Measurements from ENCODE around the gene WNT3. TPM values are rescaled to one million over a fixed set of nuclear protein-coding genes. Genes with fewer than 3 reads are reported as not detected.

WNT3 gene
- total RNA-seq, 1 experiment from 2014 or later: 8.8 TPM

DNA sequence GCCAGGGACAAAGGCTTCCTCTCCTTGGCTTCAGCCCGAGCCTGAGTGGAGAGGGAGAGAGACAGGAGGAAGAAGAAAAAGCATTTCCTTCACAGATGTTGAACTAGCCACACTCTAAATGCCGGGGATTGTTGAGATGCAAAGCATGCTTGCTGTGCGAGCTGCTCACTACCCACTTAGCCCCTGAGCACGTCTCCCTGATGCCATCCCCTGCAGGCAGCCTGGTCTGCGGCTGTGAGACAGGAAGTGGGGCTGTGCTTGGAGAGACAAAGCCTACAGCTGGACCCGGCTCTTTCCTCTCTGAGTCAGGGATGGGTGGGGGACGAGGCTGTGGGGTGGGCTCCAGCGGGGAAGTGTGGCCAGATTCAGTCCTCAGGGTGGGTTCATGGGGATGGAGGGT lies 46.6 kb upstream of the WNT3 start:
- TF ChIP-seq, protein P1, sequence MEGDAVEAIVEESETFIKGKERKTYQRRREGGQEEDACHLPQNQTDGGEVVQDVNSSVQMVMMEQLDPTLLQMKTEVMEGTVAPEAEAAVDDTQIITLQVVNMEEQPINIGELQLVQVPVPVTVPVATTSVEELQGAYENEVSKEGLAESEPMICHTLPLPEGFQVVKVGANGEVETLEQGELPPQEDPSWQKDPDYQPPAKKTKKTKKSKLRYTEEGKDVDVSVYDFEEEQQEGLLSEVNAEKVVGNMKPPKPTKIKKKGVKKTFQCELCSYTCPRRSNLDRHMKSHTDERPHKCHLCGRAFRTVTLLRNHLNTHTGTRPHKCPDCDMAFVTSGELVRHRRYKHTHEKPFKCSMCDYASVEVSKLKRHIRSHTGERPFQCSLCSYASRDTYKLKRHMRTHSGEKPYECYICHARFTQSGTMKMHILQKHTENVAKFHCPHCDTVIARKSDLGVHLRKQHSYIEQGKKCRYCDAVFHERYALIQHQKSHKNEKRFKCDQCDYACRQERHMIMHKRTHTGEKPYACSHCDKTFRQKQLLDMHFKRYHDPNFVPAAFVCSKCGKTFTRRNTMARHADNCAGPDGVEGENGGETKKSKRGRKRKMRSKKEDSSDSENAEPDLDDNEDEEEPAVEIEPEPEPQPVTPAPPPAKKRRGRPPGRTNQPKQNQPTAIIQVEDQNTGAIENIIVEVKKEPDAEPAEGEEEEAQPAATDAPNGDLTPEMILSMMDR (IDR thresholded peaks at IDR 0.05; ENCODE audit: insufficient read depth in 1 of 2, low read depth in 1 of 2, low read length in 1 of 2, severe bottlenecking in 1 of 2, unreplicated experiment in 1 of 2): no peak
- CTCF ChIA-PET: interaction anchor here (0.6 kb wide), 1 partner anchor 79 kb away, joined by 3 read pairs; no protein-coding TSS in a partner anchor
- H3K4me3 Mint-ChIP-seq (ENCODE audit: unreplicated experiment): no peak overlapping the region
- H3K4me3 ChIP-seq (ENCODE audit: low read depth, low read length): no peak overlapping the region
- no peaks in the 10 kb centered on the region for H3K9me3 ChIP-seq
- peaks cover 2% of the 10 kb centered on the region for H3K4me1 Mint-ChIP-seq (ENCODE audit: low read depth, unreplicated experiment)
- intact Hi-C loops (cut with micrococcal nuclease; ENCODE audit: unreplicated experiment): no loop called here
- no TSS peak for BruUV-seq (replicated peaks)
- H3K9me3 Mint-ChIP-seq (ENCODE audit: unreplicated experiment): no peaks in the 10 kb centered on the region
- H3K36me3 ChIP-seq (ENCODE audit: control insufficient read depth, insufficient read depth, low read length): no peaks in the 10 kb centered on the region
- H3K27me3 Mint-ChIP-seq (ENCODE audit: insufficient read depth, unreplicated experiment): peaks cover 2% of the 10 kb centered on the region
- no peaks in the 10 kb centered on the region for H3K36me3 Mint-ChIP-seq (ENCODE audit: insufficient read depth, unreplicated experiment)
- DNase-seq: no peak
- H3K27me3 ChIP-seq (replicated peaks; ENCODE audit: control insufficient read depth, insufficient read depth, low read length): peaks cover 1% of the 10 kb centered on the region; the same call in 1 of the 2 replicates
- peaks cover 4% of the 10 kb centered on the region; the same call in 1 of the 2 replicates for H3K4me1 ChIP-seq
- H3K27ac Mint-ChIP-seq (ENCODE audit: unreplicated experiment): no peak overlapping the region
- POLR2A ChIA-PET: no interaction called here

DNA sequence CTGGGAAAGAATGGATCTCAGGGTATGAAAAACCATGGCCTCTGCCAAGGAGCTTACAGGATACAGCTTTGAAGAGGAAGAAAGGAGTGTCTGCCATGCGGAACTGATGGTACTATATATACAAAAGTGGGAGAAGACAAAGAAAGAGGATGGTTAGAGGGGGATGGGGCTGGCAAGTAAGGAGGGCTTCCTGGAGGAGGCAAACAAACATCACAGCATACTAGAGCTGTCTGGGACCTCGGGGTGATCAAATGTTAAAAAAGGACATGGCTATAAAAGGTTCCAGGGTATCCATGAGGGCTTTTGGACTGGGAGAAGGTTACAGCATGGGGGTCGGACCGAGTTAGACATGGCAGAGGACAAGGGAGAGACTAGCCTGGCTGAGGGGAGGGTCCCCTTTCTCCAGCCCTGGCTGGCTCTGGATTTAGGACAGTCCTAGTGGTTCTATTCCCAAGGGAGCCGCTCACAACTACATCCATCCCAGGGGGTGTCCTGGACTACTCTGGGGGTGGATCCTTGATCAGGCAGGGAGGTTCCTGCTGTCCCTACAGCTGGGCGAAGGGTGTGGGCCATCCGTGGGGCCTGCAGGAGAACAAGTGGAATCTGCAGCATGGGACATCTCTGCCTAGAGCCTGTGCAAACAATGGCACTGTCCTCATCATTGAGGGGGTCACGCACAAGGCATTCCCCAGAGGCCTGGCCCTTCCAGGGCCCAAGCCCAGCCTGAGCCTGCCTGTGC lies 45.1 kb upstream of the WNT3 start:
- Histone ChIP-seq H3K27me3 (replicated peaks; ENCODE audit: control insufficient read depth, insufficient read depth, low read length) (peaks cover 1% of the 10 kb centered on the region; the same call in 1 of the 2 replicates), H3K36me3 (ENCODE audit: control insufficient read depth, insufficient read depth, low read length) (no peaks in the 10 kb centered on the region), H3K4me1 (no peaks in the 10 kb centered on the region), H3K4me3 (ENCODE audit: low read depth, low read length) (no peak overlapping the region), H3K9me3 (no peaks in the 10 kb centered on the region)
- ChIA-PET POLR2A (no interaction called here), CTCF (no interaction called here)
- Mint-ChIP-seq H3K27ac (ENCODE audit: unreplicated experiment) (no peak overlapping the region), H3K4me1 (ENCODE audit: low read depth, unreplicated experiment) (peaks cover 12% of the 10 kb centered on the region), H3K27me3 (ENCODE audit: insufficient read depth, unreplicated experiment) (peaks cover 2% of the 10 kb centered on the region), H3K4me3 (ENCODE audit: unreplicated experiment) (no peak overlapping the region), H3K9me3 (ENCODE audit: unreplicated experiment) (no peaks in the 10 kb centered on the region), H3K36me3 (ENCODE audit: insufficient read depth, unreplicated experiment) (no peaks in the 10 kb centered on the region)
- no peak for DNase-seq
- TF ChIP-seq, protein P1 (IDR thresholded peaks at IDR 0.05; ENCODE audit: insufficient read depth in 1 of 2, low read depth in 1 of 2, low read length in 1 of 2, severe bottlenecking in 1 of 2, unreplicated experiment in 1 of 2): no peak
- intact Hi-C loops (cut with micrococcal nuclease; ENCODE audit: unreplicated experiment): no loop called here
- no TSS peak for BruUV-seq (replicated peaks)

DNA sequence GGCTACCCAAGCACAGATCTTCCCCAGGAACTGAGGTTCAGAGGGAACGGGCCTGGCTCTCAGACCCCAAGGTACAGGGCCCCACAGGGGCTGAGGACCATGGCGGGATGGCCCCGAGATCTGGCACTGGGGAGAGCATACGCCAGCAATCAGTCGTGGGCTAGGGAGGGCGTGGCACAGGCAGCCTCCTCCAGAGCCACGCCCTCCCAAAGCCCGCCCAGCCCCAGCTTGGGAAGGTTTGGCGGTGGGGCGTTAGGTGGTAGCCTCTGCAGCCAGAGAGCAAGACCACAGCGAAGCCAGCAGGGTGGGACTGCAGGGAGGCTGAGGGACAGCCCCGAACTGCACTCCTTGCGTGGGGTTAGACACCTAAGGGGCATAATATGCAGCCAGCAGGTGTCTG lies 44.5 kb upstream of the WNT3 start:
- TF ChIP-seq, protein P1 (IDR thresholded peaks at IDR 0.05; ENCODE audit: insufficient read depth in 1 of 2, low read depth in 1 of 2, low read length in 1 of 2, severe bottlenecking in 1 of 2, unreplicated experiment in 1 of 2): no peak
- Histone ChIP-seq H3K9me3 (no peaks in the 10 kb centered on the region), H3K27me3 (replicated peaks; ENCODE audit: control insufficient read depth, insufficient read depth, low read length) (peaks cover 1% of the 10 kb centered on the region; the same call in 1 of the 2 replicates), H3K4me3 (ENCODE audit: low read depth, low read length) (no peak overlapping the region), H3K36me3 (ENCODE audit: control insufficient read depth, insufficient read depth, low read length) (no peaks in the 10 kb centered on the region), H3K4me1 (no peaks in the 10 kb centered on the region)
- ChIA-PET POLR2A (no interaction called here), CTCF (no interaction called here)
- Mint-ChIP-seq H3K27me3 (ENCODE audit: insufficient read depth, unreplicated experiment) (peaks cover 2% of the 10 kb centered on the region), H3K9me3 (ENCODE audit: unreplicated experiment) (no peaks in the 10 kb centered on the region), H3K27ac (ENCODE audit: unreplicated experiment) (no peak overlapping the region), H3K36me3 (ENCODE audit: insufficient read depth, unreplicated experiment) (no peaks in the 10 kb centered on the region), H3K4me1 (ENCODE audit: low read depth, unreplicated experiment) (peaks cover 12% of the 10 kb centered on the region), H3K4me3 (ENCODE audit: unreplicated experiment) (no peak overlapping the region)
- BruUV-seq (replicated peaks): no TSS peak
- intact Hi-C loops (cut with micrococcal nuclease; ENCODE audit: unreplicated experiment): no loop called here
- DNase-seq: no peak
